ENCODE measurements around the gene NUDT19. TPM values are rescaled to one million over a fixed set of nuclear protein-coding genes. Genes with fewer than 3 reads are reported as not detected.

NUDT19 gene
- total RNA-seq, 4 donors from 2014 or later, result 28.8 to 34.8 (median 29.2) TPM

DNA sequence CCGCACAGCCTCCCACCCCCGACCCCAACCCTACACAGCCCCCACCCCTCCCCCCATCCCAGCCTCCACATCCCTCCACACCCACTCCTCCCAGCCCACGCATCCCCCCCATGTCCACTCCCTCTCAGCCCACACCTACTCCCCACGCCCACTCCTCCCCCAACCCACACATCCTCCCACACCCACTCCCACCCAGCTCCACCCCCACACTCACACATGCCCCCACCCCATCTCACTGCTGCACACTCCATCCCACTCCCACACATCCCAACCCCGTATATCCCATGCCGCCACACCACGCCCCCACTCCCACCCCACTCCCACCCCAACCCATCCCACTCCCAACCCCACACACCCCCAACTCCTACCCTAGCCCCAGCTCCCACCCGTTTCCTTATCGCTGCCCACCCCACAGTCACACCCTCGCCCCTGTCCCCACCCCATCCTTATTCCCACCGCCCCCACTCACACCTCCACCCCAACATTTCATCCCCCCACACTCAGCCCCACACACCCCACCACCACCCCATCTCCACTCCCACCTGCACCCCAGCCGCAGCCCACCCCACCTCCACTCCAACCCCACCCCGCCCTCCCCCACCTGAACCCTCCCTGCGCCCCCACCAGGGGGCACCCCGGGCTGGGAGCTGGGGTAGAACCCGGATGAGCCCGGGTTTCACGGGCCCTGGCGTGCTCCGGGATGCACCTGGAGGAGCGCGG lies 28.8 kb downstream of the NUDT19 start:
- intact Hi-C loops (cut with DNase I; ENCODE audit: low total_unique reads), result no loop called here
- no peaks in the 10 kb centered on the region for H3K27me3 ChIP-seq
- in situ Hi-C loops (cut with MboI; ENCODE audit: low sequenced_read_pairs in 4 of 4), result no loop called here
- DNase-seq, result no peak
- H3K9me3 ChIP-seq, result no peaks in the 10 kb centered on the region
- TF ChIP-seq POLR2A (IDR thresholded peaks at IDR 0.05), result no peak
- TF ChIP-seq, protein P1, sequence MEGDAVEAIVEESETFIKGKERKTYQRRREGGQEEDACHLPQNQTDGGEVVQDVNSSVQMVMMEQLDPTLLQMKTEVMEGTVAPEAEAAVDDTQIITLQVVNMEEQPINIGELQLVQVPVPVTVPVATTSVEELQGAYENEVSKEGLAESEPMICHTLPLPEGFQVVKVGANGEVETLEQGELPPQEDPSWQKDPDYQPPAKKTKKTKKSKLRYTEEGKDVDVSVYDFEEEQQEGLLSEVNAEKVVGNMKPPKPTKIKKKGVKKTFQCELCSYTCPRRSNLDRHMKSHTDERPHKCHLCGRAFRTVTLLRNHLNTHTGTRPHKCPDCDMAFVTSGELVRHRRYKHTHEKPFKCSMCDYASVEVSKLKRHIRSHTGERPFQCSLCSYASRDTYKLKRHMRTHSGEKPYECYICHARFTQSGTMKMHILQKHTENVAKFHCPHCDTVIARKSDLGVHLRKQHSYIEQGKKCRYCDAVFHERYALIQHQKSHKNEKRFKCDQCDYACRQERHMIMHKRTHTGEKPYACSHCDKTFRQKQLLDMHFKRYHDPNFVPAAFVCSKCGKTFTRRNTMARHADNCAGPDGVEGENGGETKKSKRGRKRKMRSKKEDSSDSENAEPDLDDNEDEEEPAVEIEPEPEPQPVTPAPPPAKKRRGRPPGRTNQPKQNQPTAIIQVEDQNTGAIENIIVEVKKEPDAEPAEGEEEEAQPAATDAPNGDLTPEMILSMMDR (IDR thresholded peaks at IDR 0.05 in 4 of 5, conservative IDR thresholded peaks at IDR 0.05 in 1 of 5), result no peak
- H3K27ac ChIP-seq, result no peak overlapping the region
- no peak overlapping the region for H3K4me3 ChIP-seq
- H3K4me1 ChIP-seq, result no peaks in the 10 kb centered on the region
- peaks cover 0 to 3% of the 10 kb centered on the region in 2 donors for H3K36me3 ChIP-seq
- no peak for ATAC-seq

DNA sequence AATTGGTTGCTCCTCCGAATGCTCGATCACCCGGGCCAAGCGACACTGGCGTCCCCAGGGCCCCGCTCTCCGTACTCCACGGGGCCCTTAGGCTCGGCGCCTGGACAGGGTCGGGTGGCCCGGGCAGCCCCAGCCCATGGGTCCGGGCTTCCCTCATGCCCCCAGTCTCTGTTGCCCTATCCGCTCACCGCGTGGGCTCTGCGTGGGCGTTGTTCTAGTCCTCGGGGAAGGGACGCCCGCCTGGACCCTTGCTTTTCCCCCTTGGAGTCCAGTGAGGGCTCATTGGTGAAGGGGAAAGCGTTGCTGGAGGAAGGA lies 29.3 kb downstream of the NUDT19 start:
- in situ Hi-C loops (cut with MboI; ENCODE audit: low sequenced_read_pairs in 4 of 4), result no loop called here
- ATAC-seq, result no peak
- Histone ChIP-seq H3K4me1 (no peaks in the 10 kb centered on the region), H3K36me3 (no peaks in the 10 kb centered on the region), H3K27ac (no peak overlapping the region), H3K4me3 (no peak overlapping the region), H3K27me3 (no peaks in the 10 kb centered on the region), H3K9me3 (no peaks in the 10 kb centered on the region)
- DNase-seq, result no peak
- TF ChIP-seq, protein P1 (IDR thresholded peaks at IDR 0.05 in 4 of 5, conservative IDR thresholded peaks at IDR 0.05 in 1 of 5), result no peak
- TF ChIP-seq POLR2A (IDR thresholded peaks at IDR 0.05), result no peak
- intact Hi-C loops (cut with DNase I; ENCODE audit: low total_unique reads), result no loop called here

DNA sequence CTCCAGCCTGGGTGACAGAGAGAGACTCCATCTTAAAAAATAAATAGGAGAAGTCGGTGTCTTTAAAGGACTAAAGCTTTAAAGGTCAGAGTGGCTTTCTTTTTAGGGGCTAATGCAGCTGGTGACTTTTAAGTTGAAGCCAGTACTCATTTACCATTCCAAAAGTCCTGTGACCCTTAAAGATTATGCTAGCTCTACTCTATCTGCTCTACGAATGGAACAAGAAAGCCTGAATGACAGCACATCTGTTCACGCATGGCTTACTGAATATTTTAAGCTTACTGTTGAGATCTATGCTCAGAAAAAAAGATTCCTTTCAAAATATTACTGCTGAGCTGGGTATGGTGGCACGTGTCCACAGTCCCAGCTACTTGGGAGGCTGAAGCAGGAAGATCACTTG lies 44.3 kb downstream of the NUDT19 start:
- H3K4me3 ChIP-seq, result no peak overlapping the region
- no peak overlapping the region for H3K27ac ChIP-seq
- H3K27me3 ChIP-seq, result no peaks in the 10 kb centered on the region
- in situ Hi-C loops (cut with MboI; ENCODE audit: low sequenced_read_pairs in 4 of 4), result no loop called here
- TF ChIP-seq, protein P1 (IDR thresholded peaks at IDR 0.05 in 4 of 5, conservative IDR thresholded peaks at IDR 0.05 in 1 of 5), result no peak
- no peak for TF ChIP-seq POLR2A (IDR thresholded peaks at IDR 0.05)
- DNase-seq (no peak), ATAC-seq (no peak)
- H3K9me3 ChIP-seq, result no peaks in the 10 kb centered on the region
- no peaks in the 10 kb centered on the region for H3K4me1 ChIP-seq
- intact Hi-C loops (cut with DNase I; ENCODE audit: low total_unique reads), result no loop called here
- no peaks in the 10 kb centered on the region for H3K36me3 ChIP-seq

DNA sequence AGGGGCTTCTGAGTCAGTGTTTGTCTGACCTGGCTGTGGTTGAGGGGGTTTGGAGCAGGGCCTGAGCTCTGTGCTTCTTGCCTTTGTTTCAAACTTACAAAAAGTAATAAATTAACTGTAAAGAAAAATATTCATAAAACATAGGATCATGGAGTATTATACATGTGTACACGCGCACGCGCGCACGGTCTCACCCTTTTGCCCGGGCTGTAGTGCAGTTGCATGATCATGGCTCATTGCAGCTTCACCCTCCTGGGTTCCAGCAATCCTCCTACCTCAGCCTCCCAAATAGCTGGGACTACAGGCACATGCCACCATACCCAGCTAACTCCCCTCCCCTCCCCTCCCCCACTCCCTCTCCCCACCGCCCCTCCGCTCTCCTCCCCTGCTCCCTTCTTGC lies 51.4 kb downstream of the NUDT19 start:
- no peaks in the 10 kb centered on the region for H3K9me3 ChIP-seq
- no peak for DNase-seq
- in situ Hi-C loops (cut with MboI; ENCODE audit: low sequenced_read_pairs in 4 of 4) (no loop called here), intact Hi-C loops (cut with DNase I; ENCODE audit: low total_unique reads) (no loop called here)
- no peaks in the 10 kb centered on the region for H3K4me1 ChIP-seq
- H3K27me3 ChIP-seq, result no peaks in the 10 kb centered on the region
- TF ChIP-seq, protein P1 (IDR thresholded peaks at IDR 0.05 in 4 of 5, conservative IDR thresholded peaks at IDR 0.05 in 1 of 5), result no peak
- TF ChIP-seq POLR2A (IDR thresholded peaks at IDR 0.05), result no peak
- no peak overlapping the region for H3K27ac ChIP-seq
- no peaks in the 10 kb centered on the region for H3K36me3 ChIP-seq
- H3K4me3 ChIP-seq, result no peak overlapping the region
- ATAC-seq, result no peak

DNA sequence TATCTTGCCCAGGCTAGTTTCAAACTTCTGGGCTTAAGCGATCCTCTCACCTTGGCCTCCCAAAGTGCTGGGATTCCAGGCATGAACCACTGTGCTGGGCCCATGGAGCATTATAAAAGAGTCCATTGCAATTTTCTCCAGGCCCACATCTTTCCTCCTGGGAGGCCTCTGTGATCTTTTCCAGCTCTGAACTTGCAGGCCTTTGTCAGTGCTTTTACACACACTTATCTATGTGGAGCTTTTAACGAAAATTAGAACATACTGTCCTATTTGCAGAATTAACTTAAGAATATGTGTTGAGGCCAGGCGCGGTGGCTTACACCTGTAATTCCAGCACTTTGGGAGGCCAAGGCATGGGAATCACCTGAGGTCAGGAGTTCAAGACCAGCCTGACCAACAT lies 51.8 kb downstream of the NUDT19 start:
- TF ChIP-seq POLR2A (IDR thresholded peaks at IDR 0.05), result no peak
- TF ChIP-seq, protein P1 (IDR thresholded peaks at IDR 0.05 in 4 of 5, conservative IDR thresholded peaks at IDR 0.05 in 1 of 5), result no peak
- in situ Hi-C loops (cut with MboI; ENCODE audit: low sequenced_read_pairs in 4 of 4), result no loop called here
- no peaks in the 10 kb centered on the region for H3K27me3 ChIP-seq
- intact Hi-C loops (cut with DNase I; ENCODE audit: low total_unique reads), result no loop called here
- no peak for DNase-seq
- no peaks in the 10 kb centered on the region for H3K9me3 ChIP-seq
- H3K4me1 ChIP-seq, result no peaks in the 10 kb centered on the region
- H3K4me3 ChIP-seq, result no peak overlapping the region
- H3K27ac ChIP-seq, result no peak overlapping the region
- no peak for ATAC-seq
- H3K36me3 ChIP-seq, result no peaks in the 10 kb centered on the region
